Lower leg skin (tissue), 3 donors: ENCODE results near the gene SPHK2.

Source experiments
- CTCF ChIP-seq, 3 donors: fragments of 450-650 bp; IDR thresholded peaks; one replicate each; pipeline ENCODE4 v1.5.1; 2016; ENCODE audit warnings: antibody characterized with exemption in 3 of 3, mild to moderate bottlenecking in 3 of 3, moderate library complexity in 2 of 3
- POLR2A ChIP-seq, 2 donors: fragments of 450-650 bp; IDR thresholded peaks; one replicate each; pipeline ENCODE4 v1.6.1; 2016 to 2017; ENCODE audit warnings: antibody characterized with exemption in 2 of 2, mild to moderate bottlenecking in 1 of 2, moderate library complexity in 1 of 2

DNA sequence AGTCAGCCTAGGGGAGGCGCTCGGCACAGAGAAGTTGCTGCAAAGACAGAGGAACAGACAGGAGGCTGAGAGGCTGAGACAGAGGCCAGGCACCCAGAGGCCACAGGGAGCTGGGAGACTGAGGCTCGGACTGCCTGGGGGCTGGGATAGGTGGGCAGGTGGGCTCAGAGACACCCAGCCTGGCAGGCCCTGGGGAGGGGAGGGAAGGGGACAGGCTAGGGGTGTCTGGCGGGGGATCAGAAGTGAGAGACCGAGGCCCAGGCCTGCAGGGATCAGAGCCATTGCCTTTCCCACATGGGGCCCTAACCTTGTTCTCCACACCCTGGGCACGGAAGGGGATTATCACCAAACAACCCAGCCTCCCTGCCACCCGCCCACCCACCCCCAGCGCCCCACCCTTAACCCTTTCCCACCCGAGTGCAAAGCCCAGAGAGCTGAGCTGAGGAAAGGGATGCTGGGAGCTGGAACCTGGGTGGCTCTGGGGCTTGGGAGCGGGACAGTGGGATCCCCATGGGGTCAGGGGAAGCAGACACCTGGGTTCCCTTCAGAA is 52.2 kb downstream of the SPHK2 start:
- TF ChIP-seq CTCF (IDR thresholded peaks at IDR 0.05) (no peak), POLR2A (IDR thresholded peaks at IDR 0.05) (no peak)
